Activated T-helper 1 cell treated with anti-CD3 and anti-CD28 coated beads, Interleukin-12 subunit alpha, Interleukin-12 subunit beta, Interleukin-2, Interleukin-4 antibody, amounts not matched to agents 30 ng/mL and 10 ng/mL and 1 ng/mL, durations not matched to agents 14 hours and 24 hours and 36 hours (primary cell): ENCODE data around the gene DVL1. TPM values are rescaled to one million over a fixed set of nuclear protein-coding genes. Genes with fewer than 3 reads are reported as not detected.
A peak's percentile ranks its signal among the peaks of the same experiment; 100 is the strongest.
"Not testable (repeated sequence)": the region's sequence is repeated elsewhere in the genome, so short reads cannot be mapped to it uniquely, and the experiment has no call there.

Experiments
- DNase-seq: peaks from one replicate; pipeline ENCODE4 v3.0.0; 2021; ENCODE audit warnings: low spot score
- H3K27ac Mint-ChIP-seq: one replicate; pipeline ENCODE4 v1.8.0; 2021; ENCODE audit warnings: mild to moderate bottlenecking, mixed read lengths
- H3K27me3 Mint-ChIP-seq: one replicate; pipeline ENCODE4 v1.8.0; 2022; ENCODE audit warnings: mild to moderate bottlenecking, moderate library complexity, mixed read lengths; ENCODE audit not compliant: insufficient read depth
- H3K36me3 Mint-ChIP-seq: one replicate; pipeline ENCODE4 v1.8.0; 2021; ENCODE audit warnings: low read depth, mixed read lengths
- H3K4me1 Mint-ChIP-seq: one replicate; pipeline ENCODE4 v1.8.0; 2021; ENCODE audit warnings: low read depth, mixed read lengths
- H3K4me3 Mint-ChIP-seq: one replicate; pipeline ENCODE4 v1.8.0; 2021; ENCODE audit warnings: mild to moderate bottlenecking, moderate library complexity, mixed read lengths
- H3K9me3 Mint-ChIP-seq: one replicate; pipeline ENCODE4 v1.8.0; 2021; ENCODE audit warnings: mixed read lengths
- intact Hi-C: fragments of 100-400 bp; cut with micrococcal nuclease; formaldehyde crosslinking; loops from one replicate; pipeline ENCODE4 v1.15.1; 2024
- total RNA-seq: library from RNA; stranded (reverse); gene quantifications from 2 replicates; pipeline ENCODE4 v1.2.3, GENCODE V29; 2022

Gene DVL1
- total RNA-seq, 1 donor from 2014 or later, result 66.5 TPM

DNA sequence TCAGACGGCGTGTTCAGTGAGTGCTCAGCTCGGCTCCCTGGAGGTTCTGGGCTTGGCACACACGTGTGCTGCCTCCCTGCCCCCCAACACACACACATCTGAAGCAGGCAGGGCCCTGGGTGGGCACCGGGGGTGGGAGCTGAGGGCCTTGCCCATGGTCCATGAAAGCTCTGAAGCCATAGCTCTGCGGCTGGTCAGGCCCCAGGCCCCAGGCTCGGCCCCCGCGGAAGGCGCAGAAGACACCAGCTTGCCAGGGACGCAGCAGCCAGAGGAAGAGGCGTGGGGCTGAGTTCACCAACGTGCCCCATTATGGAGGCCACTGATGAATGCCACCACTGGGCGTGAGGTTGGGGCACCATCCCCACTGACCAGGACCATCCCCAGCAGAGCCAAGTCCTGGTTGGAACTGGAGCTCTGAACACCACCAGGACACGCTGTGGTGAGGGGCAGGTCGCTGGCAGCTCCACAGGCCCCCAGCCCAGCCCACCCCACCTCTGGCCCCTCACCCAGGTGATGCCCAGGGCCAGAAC is 21.6 kb upstream of the DVL1 start:
- H3K36me3 Mint-ChIP-seq, result peaks cover 8% of the 10 kb centered on the region
- H3K4me3 Mint-ChIP-seq, result peak overlapping the region; percentile 45
- H3K27me3 Mint-ChIP-seq, result peaks cover 2% of the 10 kb centered on the region
- no peak for DNase-seq
- no peak overlapping the region for H3K27ac Mint-ChIP-seq
- H3K4me1 Mint-ChIP-seq, result peaks cover 11% of the 10 kb centered on the region
- intact Hi-C loops, result no loop called here
- H3K9me3 Mint-ChIP-seq, result no peaks in the 10 kb centered on the region

GRCh38 chr1:1370094-1370493 is 20.9 kb upstream of the DVL1 start:
- intact Hi-C loops, DNase-seq, H3K27ac Mint-ChIP-seq, H3K36me3 Mint-ChIP-seq, H3K9me3 Mint-ChIP-seq, H3K27me3 Mint-ChIP-seq: not testable (repeated sequence)
- Mint-ChIP-seq H3K4me1 (peaks cover 11% of the 10 kb centered on the region), H3K4me3 (peak overlapping the region; percentile 25)

DNA sequence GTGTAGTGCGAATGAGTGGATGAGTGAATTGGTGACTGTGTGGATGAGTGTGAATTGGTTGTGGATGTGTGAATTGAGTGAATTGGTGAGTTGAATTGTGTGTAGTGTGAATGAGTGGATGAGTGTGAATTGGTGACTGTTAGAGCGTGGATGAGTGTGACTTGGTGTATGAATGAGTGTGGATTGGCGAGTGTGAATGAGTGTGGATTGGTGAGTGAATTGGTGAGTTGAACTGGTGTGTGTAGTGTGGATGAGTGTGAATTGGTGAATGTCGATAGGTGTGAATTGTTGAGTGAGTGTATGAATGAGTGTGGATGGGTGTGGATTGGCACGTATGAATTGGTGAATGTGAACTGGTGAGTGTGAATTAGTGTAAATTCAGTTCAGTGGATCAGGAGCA is 18.1 kb upstream of the DVL1 start:
- no peak overlapping the region for H3K4me3 Mint-ChIP-seq

DNA sequence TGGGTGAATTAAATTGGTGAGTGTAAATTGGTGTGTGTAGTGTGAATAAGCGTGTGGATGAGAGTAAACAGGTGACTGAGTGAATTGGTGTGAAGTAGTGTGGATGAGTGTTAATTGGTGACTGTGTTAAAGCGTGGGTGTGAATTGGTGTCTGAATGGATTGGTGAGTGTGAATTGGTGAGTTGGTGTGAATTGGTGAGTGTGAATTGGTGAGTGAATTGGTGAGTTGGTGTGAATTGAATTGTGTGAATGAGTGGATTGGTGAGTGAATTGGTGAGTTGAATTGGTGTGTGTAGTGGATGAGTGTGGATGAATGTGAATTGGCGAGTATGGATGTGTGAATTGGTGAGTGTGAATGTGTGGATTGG is 17.5 kb upstream of the DVL1 start:
- no peak for DNase-seq
- Mint-ChIP-seq H3K36me3 (no peaks in the 10 kb centered on the region), H3K4me3 (no peak overlapping the region), H3K27me3 (peaks cover 5% of the 10 kb centered on the region), H3K9me3 (no peaks in the 10 kb centered on the region), H3K27ac (no peak overlapping the region), H3K4me1 (no peaks in the 10 kb centered on the region)
- intact Hi-C loops, result no loop called here

More for the DNA sequence above, 18.1 kb upstream of the DVL1 start:
- peaks cover 2% of the 10 kb centered on the region for H3K36me3 Mint-ChIP-seq
- DNase-seq, result no peak
- peaks cover 5% of the 10 kb centered on the region for H3K27me3 Mint-ChIP-seq
- H3K4me1 Mint-ChIP-seq, result peaks cover 4% of the 10 kb centered on the region
- no peaks in the 10 kb centered on the region for H3K9me3 Mint-ChIP-seq
- no peak overlapping the region for H3K27ac Mint-ChIP-seq
- intact Hi-C loops, result no loop called here

- H3K27ac Mint-ChIP-seq, result no peak overlapping the region
- no peaks in the 10 kb centered on the region for H3K36me3 Mint-ChIP-seq
- H3K9me3 Mint-ChIP-seq, result no peaks in the 10 kb centered on the region
- intact Hi-C loops, result no loop called here
- H3K4me3 Mint-ChIP-seq, result no peak overlapping the region
- DNase-seq, result no peak
- peaks cover 5% of the 10 kb centered on the region for H3K27me3 Mint-ChIP-seq
- H3K4me1 Mint-ChIP-seq, result no peaks in the 10 kb centered on the region
Observed at GRCh38 chr1:1365875-1366698, 16.9 kb upstream of the DVL1 start.

DNA sequence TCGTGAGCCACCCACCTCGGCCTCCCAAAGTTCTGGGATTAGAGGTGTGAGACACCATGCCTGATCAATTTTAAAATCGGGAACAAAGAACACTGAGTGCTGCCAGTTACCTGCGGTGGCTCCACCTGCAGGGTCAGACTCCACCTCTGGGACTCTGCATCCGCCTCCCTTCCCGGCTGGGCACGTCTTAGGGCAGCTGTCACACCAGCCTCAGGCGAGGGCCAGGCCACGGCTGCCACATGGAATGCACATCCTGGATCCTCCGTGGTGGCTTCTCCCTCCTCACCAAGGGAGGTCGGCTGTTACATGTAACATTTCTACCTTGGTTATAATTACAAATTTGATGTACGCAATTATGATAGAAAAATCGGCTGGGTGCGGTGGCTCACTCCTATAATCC is 15.0 kb upstream of the DVL1 start:
- no peaks in the 10 kb centered on the region for H3K36me3 Mint-ChIP-seq
- no peak overlapping the region for H3K27ac Mint-ChIP-seq
- H3K27me3 Mint-ChIP-seq, result peaks cover 6% of the 10 kb centered on the region
- H3K9me3 Mint-ChIP-seq, result no peaks in the 10 kb centered on the region
- DNase-seq, result no peak
- intact Hi-C loops, result no loop called here
- H3K4me3 Mint-ChIP-seq, result no peak overlapping the region
- H3K4me1 Mint-ChIP-seq, result peaks cover 3% of the 10 kb centered on the region

DNA sequence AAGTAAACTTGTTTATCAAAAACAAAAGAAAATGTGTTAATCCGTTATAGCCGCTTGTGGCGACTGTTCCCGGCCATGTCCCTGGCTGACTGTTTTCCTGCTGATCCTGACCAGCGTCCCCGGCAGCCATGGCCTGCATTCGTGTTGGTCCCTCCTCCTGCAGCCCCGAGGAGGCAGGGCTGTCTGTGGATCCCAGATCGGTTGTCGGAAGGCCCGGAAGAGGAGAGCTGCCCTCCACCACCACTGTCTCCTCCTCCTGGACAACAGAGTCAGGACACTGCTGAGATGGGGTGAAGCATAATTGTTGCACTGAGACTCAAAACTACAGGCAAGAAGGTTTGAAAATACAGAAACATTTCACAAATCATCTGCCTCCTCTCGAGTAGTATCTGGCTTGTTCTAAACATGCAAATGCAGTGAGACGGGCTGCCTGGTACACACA is 12.8 kb upstream of the DVL1 start:
- H3K9me3 Mint-ChIP-seq, result no peaks in the 10 kb centered on the region
- no peak for DNase-seq
- H3K36me3 Mint-ChIP-seq, result no peaks in the 10 kb centered on the region
- H3K4me1 Mint-ChIP-seq, result peaks cover 6% of the 10 kb centered on the region
- no peak overlapping the region for H3K27ac Mint-ChIP-seq
- H3K4me3 Mint-ChIP-seq, result no peak overlapping the region
- intact Hi-C loops, result no loop called here
- H3K27me3 Mint-ChIP-seq, result peaks cover 16% of the 10 kb centered on the region

DNA sequence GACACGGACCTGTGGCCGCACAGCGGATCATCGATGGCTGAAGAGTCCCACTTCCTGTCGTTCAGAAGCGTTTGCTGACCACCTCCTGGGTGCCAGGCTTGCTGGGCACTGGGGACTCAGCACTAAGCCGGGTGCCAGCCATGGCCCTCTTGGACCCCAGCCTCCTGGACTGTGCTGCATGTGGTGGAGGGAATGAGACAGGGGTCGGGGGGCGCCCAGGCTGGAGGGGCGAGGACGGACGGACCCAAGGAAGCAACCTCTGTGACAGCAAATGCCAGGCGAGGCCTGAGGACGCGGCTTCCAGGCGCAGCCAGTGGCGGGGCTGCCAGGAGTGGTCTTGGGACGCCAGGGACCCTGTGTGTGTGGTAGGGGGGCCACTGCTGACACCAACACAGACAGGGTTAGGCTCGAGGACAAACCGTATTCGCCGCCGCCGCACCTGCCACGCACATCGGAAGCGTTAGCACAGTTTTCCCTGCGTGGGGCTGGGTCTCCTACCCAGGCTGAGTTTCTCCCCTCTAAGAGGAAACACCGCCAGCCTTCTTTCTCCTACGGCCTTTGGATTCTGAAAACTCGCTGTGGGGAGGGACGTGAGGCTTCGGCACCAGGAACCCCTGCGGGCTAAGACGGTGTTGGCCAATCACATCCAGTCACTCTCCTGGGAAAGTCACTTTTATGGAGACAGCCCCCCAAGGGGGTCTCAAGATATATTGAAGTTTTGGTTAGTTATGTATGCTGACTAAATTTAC is 12.2 kb upstream of the DVL1 start:
- Mint-ChIP-seq H3K4me1 (peaks cover 6% of the 10 kb centered on the region), H3K36me3 (no peaks in the 10 kb centered on the region), H3K27me3 (peaks cover 16% of the 10 kb centered on the region), H3K9me3 (no peaks in the 10 kb centered on the region), H3K4me3 (no peak overlapping the region), H3K27ac (no peak overlapping the region)
- intact Hi-C loops, result no loop called here
- no peak for DNase-seq

- intact Hi-C loops, result no loop called here
- Mint-ChIP-seq H3K4me3 (no peak overlapping the region), H3K27me3 (peaks cover 16% of the 10 kb centered on the region), H3K27ac (no peak overlapping the region), H3K9me3 (no peaks in the 10 kb centered on the region), H3K4me1 (peaks cover 6% of the 10 kb centered on the region), H3K36me3 (no peaks in the 10 kb centered on the region)
- DNase-seq, result no peak
Observed at GRCh38 chr1:1360506-1361169, 11.4 kb upstream of the DVL1 start.

DNA sequence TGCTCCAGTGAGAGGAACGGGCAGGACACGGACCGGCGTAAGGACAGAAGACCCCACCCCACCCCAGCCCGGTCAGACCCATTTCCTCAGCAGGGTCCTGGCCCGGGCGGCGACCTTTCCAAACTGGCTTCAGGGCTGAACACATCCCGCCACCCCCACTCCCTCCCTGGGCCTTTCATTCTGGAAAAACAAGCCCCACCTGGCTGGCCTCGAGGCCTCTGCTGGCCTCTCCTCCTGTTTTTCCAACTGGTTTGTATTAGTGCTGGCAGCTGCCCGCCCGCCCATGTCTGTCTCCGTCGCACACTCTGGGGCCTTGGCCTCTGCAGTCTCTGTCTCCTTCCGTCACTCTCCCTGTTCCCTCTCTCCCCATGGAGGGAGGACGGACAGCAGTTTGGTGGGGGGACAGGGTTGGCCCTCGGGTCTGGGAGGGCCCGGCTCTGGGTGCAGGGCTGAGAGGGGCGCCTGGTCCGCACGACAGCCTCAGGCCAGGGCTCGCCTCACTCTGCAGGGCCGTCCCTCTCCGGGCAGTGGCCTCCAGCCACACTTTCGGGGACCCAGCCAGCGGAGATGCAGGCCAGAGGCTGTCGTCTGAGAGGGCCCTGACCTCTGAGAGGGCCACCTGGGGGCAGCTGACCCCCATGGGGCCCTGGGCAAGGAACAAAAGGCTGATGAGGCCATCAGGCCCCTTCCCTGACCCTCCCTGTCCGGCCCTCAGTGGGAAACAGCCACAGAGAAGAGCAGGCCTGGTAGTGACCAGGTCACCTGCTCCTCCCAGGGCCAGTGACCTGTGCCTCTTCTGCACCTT is 10.6 kb upstream of the DVL1 start:
- intact Hi-C loops, result no loop called here
- Mint-ChIP-seq H3K4me3 (no peak overlapping the region), H3K4me1 (peaks cover 6% of the 10 kb centered on the region), H3K9me3 (no peaks in the 10 kb centered on the region), H3K27ac (no peak overlapping the region), H3K27me3 (peaks cover 16% of the 10 kb centered on the region), H3K36me3 (no peaks in the 10 kb centered on the region)
- DNase-seq, result no peak

- intact Hi-C loops, result no loop called here
- no peaks in the 10 kb centered on the region for H3K9me3 Mint-ChIP-seq
- H3K4me1 Mint-ChIP-seq, result peaks cover 6% of the 10 kb centered on the region
- no peaks in the 10 kb centered on the region for H3K36me3 Mint-ChIP-seq
- DNase-seq, result no peak
- peaks cover 17% of the 10 kb centered on the region for H3K27me3 Mint-ChIP-seq
- H3K27ac Mint-ChIP-seq, result no peak overlapping the region
- peak overlapping the region; percentile 7 for H3K4me3 Mint-ChIP-seq
Observed at GRCh38 chr1:1359308-1359663, 10.1 kb upstream of the DVL1 start.

DNA sequence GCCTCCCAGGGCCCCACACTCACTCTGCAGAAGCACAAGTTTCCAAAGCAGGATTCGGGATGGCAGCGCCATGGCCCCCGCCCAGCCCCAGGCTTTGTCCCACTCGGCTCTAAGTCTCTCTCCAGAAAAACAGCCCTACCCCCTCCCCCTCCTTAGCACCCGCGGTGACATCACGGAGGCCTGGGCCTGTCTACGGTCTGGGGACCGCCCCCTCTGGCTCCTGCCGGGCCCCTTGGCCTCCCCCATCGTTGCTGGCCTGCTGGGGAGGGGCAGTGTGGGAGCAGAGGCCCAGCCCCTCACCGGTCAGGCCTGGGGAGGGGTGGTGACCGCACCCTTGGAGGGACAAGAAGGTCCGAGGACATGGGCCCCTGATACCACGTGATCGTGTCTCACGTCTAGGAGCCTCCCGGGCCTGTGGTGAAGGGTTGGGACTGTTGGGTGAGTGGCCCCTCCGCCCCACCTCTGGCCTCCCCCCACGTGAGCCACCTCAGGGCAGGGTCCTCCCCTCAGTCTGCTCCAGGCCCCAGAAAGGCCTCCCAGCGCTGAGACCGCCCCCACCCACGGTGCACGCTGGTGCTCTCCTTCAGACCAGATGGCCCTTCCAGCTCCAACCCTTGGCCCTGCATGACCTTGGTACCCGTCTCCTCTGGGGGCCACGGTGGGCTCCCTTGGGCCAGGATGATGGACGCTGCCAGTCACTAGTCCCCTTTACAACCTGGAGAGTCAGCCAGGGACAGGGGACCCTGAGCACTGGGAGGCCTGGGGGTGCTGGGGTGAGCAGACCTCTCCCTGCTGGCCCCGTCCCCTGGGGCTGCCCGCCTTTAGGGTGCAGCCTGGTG is 9.4 kb upstream of the DVL1 start, which contains the start of gene MXRA8:
MXRA8 (minus strand) TSS at position 123 of the 839 bp plus-strand sequence; CDS start at position 72, 51 bp downstream.
- Mint-ChIP-seq H3K36me3 (no peaks in the 10 kb centered on the region), H3K27ac (no peak within 1 kb of the TSS), H3K9me3 (no peaks in the 10 kb centered on the region), H3K4me1 (peaks cover 6% of the 10 kb centered on the region), H3K27me3 (peaks cover 23% of the 10 kb centered on the region), H3K4me3 (peak within 1 kb of the TSS; percentile 7)
- intact Hi-C loops, result no loop called here
- DNase-seq, result no peak
